Measurements from ENCODE around the gene ATP1A3.
"Not testable (repeated sequence)": the region's sequence is repeated elsewhere in the genome, so short reads cannot be mapped to it uniquely, and the experiment has no call there.

ATP1A3 gene

DNA sequence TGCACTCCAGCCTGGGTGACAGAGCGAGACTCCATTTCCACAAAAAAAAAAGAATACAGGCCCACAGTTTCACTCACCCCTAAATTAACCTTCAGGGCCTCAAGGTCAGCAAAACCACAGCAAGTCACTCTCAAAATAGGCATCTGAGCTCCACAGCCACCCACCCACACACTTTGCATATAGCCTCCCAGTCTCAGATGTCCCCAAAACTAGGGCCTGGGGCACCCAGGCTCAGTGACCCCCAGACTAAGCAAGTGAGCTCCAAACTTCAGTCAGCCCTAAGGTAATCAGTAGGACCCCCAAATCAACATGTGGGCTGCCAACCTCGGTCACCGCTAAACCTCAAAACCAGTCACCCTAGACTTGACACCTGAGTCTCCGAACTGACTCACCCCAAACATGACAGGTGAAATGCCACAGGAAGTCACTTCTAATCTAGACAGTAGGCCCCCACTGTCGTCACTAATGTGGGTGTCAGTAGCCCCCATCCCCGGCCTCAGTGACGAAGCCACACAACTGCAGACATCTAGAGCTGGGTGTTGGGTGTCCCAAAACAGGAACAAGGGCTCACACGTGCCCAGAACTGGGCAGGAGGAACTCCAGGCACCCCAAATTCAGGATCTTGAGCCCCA, 48.8 kb downstream of the ATP1A3 start:
- DNase-seq (ENCODE audit: low spot score): no peak

- DNase-seq (ENCODE audit: low spot score): peak; percentile 55
Observed at GRCh38 chr19:41944336-41944735, 49.7 kb downstream of the ATP1A3 start.

GRCh38 chr19:41941410-41942202, 52.4 kb downstream of the ATP1A3 start:
- no peak for DNase-seq (ENCODE audit: low spot score)

DNA sequence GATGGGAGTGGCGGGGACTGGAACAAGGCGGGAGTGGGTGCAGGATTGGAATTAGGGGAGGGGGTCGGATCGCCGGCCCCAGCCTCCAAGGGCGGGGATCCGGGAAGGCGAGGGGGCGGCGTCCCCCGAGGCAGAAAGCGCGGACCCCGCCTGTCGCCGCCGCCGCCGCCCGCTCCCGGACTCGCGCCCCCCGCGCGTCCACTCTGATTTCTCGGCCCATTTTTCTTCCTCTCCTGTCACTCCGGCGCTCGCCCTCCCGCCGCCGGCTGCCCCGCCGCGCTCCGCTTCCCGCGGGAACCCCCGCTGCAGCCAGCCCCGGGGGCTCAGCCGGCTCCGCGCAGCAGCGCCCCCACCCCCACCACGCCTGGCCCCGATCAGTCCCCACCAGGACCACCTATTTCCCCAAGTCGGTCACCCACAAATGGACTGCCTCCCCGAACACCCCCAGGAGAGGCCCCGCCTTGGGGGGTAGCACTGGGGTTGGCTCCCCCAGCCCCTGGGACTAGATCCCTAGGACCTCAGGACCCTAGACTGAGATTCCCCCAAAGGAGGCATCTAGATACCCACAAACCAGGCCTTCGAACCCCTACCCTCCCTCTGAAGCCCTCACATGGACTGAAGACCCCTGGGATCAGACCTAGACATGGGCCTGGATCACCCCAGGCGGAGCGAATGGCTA, 53.2 kb downstream of the ATP1A3 start:
- no peak for DNase-seq (ENCODE audit: low spot score)

DNA sequence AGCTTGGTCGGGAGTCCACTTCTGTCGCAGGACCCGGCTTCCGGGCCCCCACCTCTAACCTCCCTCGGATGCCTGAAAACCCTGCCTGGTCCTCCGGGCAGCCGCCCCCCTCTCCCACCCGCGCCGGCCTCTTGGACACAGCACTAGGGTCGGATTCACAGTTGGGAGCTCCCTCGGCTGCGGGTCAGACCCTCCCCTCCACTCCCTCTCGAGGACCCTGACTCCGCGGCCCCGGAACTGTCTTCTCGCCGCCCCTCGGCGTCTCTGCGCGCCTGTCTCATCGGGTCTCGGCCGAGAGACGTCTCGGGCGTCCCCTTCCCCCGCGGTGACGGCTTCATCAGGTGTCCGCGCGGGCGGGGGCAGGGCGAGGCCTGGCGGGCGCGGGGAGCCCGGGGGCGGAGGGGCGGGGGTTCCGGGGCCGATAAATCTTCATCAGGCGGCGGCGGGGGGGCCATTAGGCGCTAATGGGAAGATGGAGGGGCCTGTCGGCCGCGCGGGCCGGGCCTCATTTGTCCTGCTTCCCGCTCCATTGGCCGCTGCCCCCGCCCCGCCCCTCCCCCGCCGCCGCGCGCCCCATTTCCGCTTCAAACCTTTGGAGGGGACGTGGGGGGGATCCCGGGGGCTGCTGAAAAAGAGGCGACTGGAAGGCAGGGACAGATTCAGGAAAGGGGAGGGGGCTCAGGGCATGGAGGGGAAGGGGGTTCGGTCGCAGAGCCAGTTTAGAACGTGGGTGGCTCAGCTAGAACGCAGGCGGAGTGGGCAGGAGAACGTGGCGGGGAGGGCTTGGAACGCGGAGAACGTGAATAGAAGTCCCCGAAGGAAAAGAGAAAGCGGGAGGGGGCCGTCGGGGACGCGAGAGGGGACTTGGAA, 53.9 kb downstream of the ATP1A3 start:
- peak; percentile 63 for DNase-seq (ENCODE audit: low spot score)

DNA sequence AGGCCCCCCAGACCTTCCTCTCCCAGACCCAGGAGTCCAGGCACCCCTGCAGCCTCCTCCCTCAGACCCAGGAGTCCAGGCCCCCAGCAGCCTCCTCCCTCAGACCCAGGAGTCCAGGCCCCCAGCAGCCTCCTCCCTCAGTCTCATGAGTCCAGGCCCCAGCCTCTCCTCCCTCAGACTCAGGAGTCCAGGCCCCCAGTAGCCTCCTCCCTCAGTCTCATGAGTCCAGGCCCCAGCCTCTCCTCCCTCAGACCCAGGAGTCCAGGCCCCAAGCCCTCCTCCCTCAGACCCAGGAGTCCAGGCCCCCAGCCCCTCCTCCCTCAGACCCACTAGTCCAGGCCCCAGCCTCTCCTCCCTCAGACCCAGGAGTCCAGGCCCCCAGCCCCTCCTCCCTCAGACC, 54.8 kb downstream of the ATP1A3 start:
- DNase-seq (ENCODE audit: low spot score): not testable (repeated sequence)

DNA sequence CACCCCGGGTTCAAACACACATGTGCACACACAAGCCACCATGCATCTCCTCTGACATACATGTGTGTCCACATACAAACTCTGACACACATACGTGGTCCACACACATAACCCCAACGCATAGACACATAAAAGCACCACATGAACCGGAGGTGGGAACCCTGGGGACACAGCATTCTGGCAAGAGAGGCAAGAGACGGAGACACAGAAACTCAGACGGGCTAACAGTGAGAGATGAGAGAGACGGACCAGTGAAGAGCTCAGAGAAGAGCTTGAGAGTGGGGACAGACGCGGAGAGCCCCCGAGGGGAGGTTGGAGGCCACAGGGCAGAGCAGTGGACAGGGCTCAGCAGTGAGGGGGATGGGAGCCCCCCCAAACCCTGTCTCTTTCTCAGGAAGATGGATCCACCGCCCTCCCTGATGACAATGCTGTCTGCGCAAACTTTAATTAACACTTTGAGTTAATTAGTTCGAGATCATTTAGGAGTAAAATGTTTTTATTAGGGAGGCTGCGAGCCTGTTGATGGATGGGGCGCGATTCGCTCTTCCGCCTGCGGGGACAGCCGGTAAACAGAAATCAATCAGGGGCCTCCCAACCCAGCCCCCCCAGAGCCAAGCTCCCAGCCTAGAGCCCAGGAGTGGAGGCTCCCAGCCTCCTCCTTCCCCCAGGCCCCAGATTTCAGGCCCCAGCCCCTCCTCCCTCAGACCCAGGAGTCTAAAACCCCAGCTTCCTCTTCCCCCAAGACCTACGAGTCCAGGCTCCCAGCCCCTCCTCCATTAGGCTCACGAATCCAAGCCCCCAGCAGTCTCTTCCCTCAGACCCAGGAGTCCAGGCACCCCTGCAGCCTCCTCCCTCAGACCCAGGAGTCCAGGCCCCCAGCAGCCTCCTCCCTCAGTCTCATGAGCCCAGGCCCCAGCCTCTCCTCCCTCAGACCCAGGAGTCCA, 56.2 kb downstream of the ATP1A3 start:
- DNase-seq (ENCODE audit: low spot score): no peak

GRCh38 chr19:41936961-41937360, 57.1 kb downstream of the ATP1A3 start:
- DNase-seq (ENCODE audit: low spot score): no peak

- peak; percentile 72 for DNase-seq (ENCODE audit: low spot score)
Observed at GRCh38 chr19:41936416-41936850, 57.6 kb downstream of the ATP1A3 start.

GRCh38 chr19:41935760-41936415, 58.1 kb downstream of the ATP1A3 start:
- no peak for DNase-seq (ENCODE audit: low spot score)

DNA sequence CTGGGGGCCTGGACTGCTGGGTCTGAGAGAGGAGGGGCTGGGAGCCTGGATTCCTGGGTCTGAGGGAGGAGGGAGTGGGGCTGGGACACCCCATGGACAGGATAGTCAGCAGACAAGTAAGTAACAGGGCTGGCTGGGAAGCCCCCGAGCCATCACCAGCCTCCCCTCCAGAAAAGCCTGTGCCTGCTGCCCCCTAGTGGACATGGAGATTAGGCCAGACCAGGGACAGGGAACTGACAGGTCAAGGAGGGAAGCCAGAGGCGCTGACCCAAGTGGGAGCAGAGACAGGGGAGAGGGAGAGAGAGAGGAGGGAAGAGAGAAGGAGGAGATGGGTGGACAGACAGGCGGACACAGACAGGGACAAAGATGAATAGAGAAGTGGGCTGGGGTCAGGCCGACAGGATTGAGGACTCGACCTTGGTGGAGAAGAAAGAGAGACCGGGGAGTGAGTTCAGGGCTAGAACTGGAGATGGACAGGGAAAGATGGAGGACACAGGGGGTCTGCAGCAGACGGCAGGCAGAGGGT, 59.1 kb downstream of the ATP1A3 start:
- DNase-seq (ENCODE audit: low spot score): peak; percentile 83

GRCh38 chr19:41933693-41934426, 60.2 kb downstream of the ATP1A3 start:
- DNase-seq (ENCODE audit: low spot score): no peak

DNA sequence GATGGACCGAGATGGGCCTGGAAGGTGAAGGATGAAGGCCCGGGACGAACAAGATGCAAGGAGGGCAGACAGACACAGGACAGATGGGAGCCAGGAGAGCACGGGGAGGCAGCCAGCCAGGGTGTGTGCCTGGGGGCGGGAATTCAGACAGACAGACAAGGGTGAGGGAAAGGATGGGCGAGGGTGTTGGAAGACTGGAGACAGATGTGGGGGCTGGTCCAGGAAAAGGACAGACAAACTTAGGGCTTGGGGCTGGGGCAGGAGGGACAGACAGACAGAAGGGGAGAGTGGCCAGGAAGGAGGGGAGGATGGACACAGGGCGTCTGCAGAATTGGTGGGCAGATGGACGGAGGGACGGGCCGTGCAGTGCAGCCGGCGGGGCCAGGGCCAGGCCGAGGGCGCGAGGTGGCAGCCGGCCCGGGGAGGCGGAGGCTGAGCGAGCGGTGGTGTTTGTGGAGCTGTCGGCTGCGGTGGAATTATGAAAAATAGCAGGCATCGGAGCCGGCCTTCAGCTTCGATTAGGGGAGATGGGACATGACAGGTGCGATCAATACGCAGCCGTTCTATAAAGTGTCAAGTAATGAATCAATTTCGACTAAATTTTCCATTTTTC, 61.2 kb downstream of the ATP1A3 start:
- peak; percentile 72 for DNase-seq (ENCODE audit: low spot score)

DNA sequence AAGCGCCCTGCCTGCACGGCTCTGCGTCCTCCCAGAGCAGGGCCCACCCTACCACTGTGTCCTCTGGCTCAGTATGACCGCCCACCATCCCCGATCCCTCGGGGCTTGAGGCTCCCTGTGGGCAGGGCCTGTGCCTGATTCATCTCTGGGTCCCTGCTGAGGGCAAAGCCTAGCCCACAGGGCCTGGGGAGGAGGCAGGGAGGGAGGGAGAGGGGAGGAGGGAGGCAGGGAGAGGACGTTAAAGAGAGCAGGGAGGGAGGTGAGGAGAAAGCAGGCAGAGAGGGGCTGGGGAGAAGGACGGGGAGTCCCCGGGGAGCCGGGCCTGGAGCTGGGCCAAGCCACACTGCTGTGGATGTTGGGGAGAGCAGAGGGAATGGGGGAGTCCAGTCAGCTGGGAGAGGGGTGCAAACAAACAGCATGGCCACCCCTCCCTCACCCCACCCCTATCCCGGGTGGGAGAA, 61.7 kb downstream of the ATP1A3 start:
- no peak for DNase-seq (ENCODE audit: low spot score)

DNA sequence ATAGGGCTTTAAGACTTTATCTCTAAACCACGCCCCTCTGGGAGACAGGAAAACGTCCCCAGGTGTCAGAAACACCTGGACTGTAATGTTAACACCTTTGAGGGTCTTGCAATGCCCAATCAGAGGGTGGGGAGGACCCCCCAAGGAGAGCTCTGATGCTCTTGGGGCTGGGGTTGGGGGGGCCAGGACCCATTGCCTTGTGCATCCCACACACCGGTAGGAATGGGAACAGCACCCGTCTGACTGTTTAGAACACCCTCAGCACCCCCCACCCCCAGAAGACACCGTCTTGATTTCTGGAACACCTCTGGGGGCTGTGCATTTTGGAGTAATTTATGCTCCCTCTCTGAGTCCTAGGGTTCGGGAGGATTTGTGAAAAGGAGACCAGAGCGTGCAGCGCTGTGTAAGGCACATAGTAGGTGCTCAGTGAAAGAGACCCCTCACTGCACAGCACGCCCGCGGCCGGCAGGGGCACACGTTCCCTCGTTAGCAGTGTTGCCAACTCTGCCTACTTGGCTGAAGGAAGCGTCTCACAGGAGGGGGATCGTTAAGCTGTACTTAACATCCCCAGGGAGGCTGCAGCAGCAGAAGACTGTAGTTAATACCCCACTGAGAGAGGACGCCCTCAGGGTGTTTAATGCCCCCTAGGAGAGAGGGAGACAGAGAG, 63.0 kb downstream of the ATP1A3 start:
- DNase-seq (ENCODE audit: low spot score): no peak

DNA sequence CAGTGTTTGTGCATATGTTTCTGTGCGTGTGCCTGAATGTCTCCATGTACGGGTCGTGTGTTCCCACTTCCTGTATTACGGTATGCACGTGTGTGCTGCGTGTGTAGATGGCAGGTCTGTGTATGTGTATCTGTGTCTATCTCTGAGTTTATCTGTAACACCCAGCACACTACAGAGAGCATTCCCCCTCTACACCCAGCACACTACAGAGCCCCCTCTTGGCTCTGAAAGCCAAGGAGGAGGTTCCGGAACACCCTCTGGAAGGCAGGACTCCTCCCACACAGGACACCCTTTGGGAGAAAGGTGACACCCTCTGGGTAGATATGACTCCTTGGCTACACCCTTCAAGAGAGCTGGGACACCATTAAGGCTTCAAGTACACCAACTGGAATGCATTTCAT, 63.7 kb downstream of the ATP1A3 start:
- DNase-seq (ENCODE audit: low spot score): no peak

- no peak for DNase-seq (ENCODE audit: low spot score)
Observed at GRCh38 chr19:41929536-41930071, 64.4 kb downstream of the ATP1A3 start.

Data from AG20443 (cell line).